Tibial artery (tissue), 4 donors: ENCODE measurements around the gene CTCF.

Experiments
- DNase-seq, 2 donors: peaks; one replicate each; pipeline ENCODE4 v3.0.0-alpha.2; 2019
- H3K27ac ChIP-seq, 2 donors: fragments of 200-600 bp; sonication (generic) in 1 of 2; 1 replicate in 1 of 2; 2 replicates in 1 of 2; pipeline ENCODE4 v1.5.1; 2018 to 2019; ENCODE audit warnings: mild to moderate bottlenecking in 1 of 2
- H3K27me3 ChIP-seq, 2 donors: fragments of 200-600 bp; sonication (generic) in 1 of 2; one replicate each; pipeline versions ENCODE4 v1.5.1 to v1.6.0; 2016 to 2019
- H3K36me3 ChIP-seq, 3 donors: fragments of 200-600 bp; sonication (generic) in 2 of 3; one replicate each; pipeline ENCODE4 v1.5.1; 2016 to 2019; ENCODE audit warnings: mild to moderate bottlenecking in 2 of 3
- H3K4me1 ChIP-seq, 4 donors: fragments of 200-600 bp; sonication (generic) in 2 of 4; 1 replicate in 3 of 4; 2 replicates in 1 of 4; pipeline ENCODE4 v1.5.1; 2016 to 2019
- H3K4me3 ChIP-seq, 2 donors: fragments of 200-600 bp; sonication (generic) in 1 of 2; 1 replicate in 1 of 2; 2 replicates in 1 of 2; pipeline ENCODE4 v1.5.1; 2018 to 2019; ENCODE audit warnings: mild to moderate bottlenecking in 2 of 2
- H3K9me3 ChIP-seq, 3 donors: fragments of 200-600 bp; sonication (generic) in 1 of 3; one replicate each; pipeline ENCODE4 v1.5.1; 2016 to 2019
- CTCF ChIP-seq, 2 experiments: fragments of 200-600 bp in 1 of 2; fragments of 450-650 bp in 1 of 2; IDR thresholded peaks; one replicate each; pipeline ENCODE4 v1.5.1; 2017 to 2019; ENCODE audit warnings: antibody characterized with exemption in 2 of 2, mild to moderate bottlenecking in 1 of 2, moderate library complexity in 1 of 2
- intact Hi-C: fragments of 100-400 bp; cut with DNase I; formaldehyde crosslinking; loops from one replicate; pipeline ENCODE4 v1.15.0; 2023; ENCODE audit warnings: low total_unique reads

Gene CTCF

DNA sequence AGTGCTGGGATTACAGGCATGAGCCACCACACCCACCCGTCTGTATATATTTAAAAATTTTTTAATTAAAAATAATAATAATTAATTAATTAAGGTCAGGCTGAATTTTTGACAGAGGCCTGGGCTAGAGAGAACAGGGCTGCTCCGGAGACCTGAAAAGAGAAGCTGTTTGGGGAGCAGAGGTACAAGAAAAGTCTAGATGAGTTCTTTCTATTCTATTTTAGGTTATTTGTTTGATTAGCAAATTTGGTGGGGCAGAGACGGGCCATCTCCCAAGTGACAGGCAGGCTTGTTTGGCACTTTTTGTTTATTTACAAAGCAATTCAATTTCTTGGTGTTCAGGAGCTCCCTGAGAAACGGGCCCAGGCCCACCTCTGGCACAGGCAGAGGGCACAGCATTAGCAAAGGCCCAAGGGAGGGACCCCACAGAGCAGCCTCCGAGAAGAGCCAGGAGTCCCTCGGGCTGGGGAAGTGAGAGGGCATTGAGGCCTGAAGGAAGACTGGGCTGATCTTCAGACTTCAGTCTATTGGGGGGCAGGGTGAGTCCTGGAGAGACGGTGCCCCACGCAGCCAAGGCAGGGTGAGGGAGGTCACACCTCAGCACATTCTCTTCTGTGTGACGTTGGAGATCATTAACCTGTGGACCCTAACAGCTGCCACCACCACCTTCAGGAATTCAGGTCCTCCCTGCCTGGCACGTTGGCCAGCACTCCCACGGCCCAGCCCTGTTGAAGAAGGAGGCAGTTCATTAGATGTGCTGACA is 44.5 kb upstream of the CTCF start:
- H3K36me3 ChIP-seq, result no peaks in the 10 kb centered on the region
- peaks cover 0 to 6% (median 4%) of the 10 kb centered on the region in 4 donors for H3K4me1 ChIP-seq
- H3K27ac ChIP-seq, result no peak overlapping the region
- no peaks in the 10 kb centered on the region for H3K9me3 ChIP-seq
- no peaks in the 10 kb centered on the region for H3K27me3 ChIP-seq
- no peak for DNase-seq
- TF ChIP-seq CTCF (IDR thresholded peaks at IDR 0.05), result no peak
- intact Hi-C loops, result no loop called here
- no peak overlapping the region for H3K4me3 ChIP-seq

DNA sequence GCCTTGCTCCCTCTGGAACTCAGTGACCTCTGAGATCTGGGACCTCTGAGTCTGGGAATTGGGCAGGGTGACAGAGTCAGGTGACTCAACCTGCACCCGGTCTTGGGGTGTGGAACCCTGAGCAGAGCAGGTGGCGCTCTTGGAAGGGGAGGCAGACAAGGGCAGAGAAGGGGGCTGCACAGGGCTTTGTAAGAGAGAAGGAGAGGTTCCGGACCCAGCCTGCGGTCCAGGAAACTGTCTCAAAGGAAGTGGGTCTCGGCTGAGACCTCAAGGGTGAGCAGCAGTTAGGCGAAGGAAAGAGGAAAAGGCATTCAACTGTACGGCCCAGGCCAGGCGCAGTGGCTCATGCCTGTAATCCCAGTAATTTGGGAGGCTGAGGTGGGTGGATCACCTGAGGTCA is 43.6 kb upstream of the CTCF start:
- intact Hi-C loops, result no loop called here
- peaks cover 0 to 6% (median 4%) of the 10 kb centered on the region in 4 donors for H3K4me1 ChIP-seq
- H3K27ac ChIP-seq, result no peak overlapping the region
- no peak for TF ChIP-seq CTCF (IDR thresholded peaks at IDR 0.05)
- DNase-seq, result no peak
- no peak overlapping the region for H3K4me3 ChIP-seq
- H3K9me3 ChIP-seq, result no peaks in the 10 kb centered on the region
- no peaks in the 10 kb centered on the region for H3K36me3 ChIP-seq
- H3K27me3 ChIP-seq, result no peaks in the 10 kb centered on the region

GRCh38 chr16:67519242-67519641 is 43.1 kb upstream of the CTCF start:
- no peak for DNase-seq
- TF ChIP-seq CTCF (IDR thresholded peaks at IDR 0.05), result no peak
- H3K36me3 ChIP-seq, result no peaks in the 10 kb centered on the region
- intact Hi-C loops, result no loop called here
- H3K27ac ChIP-seq, result no peak overlapping the region
- no peak overlapping the region for H3K4me3 ChIP-seq
- H3K9me3 ChIP-seq, result no peaks in the 10 kb centered on the region
- H3K27me3 ChIP-seq, result no peaks in the 10 kb centered on the region
- peaks cover 0 to 6% (median 4%) of the 10 kb centered on the region in 4 donors for H3K4me1 ChIP-seq

- peaks cover 0 to 6% (median 4%) of the 10 kb centered on the region in 4 donors for H3K4me1 ChIP-seq
- H3K27ac ChIP-seq, result peak overlapping the region; percentile 77 to 88
- H3K4me3 ChIP-seq, result peak overlapping the region; percentile 44 to 48
- no peaks in the 10 kb centered on the region for H3K9me3 ChIP-seq
- no peaks in the 10 kb centered on the region for H3K36me3 ChIP-seq
- peak; percentile 75 to 98 for TF ChIP-seq CTCF (IDR thresholded peaks at IDR 0.05)
- intact Hi-C loops, result loop anchor here (2.0 kb wide), 1 partner anchor 148 kb away; no protein-coding TSS in a partner anchor
- DNase-seq, result peak; percentile 97
- no peaks in the 10 kb centered on the region for H3K27me3 ChIP-seq
Measured at GRCh38 chr16:67521095-67521804, 41.1 kb upstream of the CTCF start.

GRCh38 chr16:67525176-67525860 is 37.0 kb upstream of the CTCF start:
- H3K4me3 ChIP-seq, result no peak overlapping the region
- H3K9me3 ChIP-seq, result no peaks in the 10 kb centered on the region
- peaks cover 0 to 22% (median 16%) of the 10 kb centered on the region in 4 donors for H3K4me1 ChIP-seq
- TF ChIP-seq CTCF (IDR thresholded peaks at IDR 0.05), result no peak
- H3K27me3 ChIP-seq, result no peaks in the 10 kb centered on the region
- DNase-seq, result no peak
- no peaks in the 10 kb centered on the region for H3K36me3 ChIP-seq
- H3K27ac ChIP-seq, result no peak overlapping the region
- intact Hi-C loops, result loop anchor here (5.0 kb wide), 1 partner anchor 37 kb away; the partner anchor contains the start of gene CTCF
